ENCODE results near the gene TP63. TPM values are rescaled to one million over a fixed set of nuclear protein-coding genes. Genes with fewer than 3 reads are reported as not detected.
A peak's percentile ranks its signal among the peaks of the same experiment; 100 is the strongest.
"Not testable (repeated sequence)": the region's sequence is repeated elsewhere in the genome, so short reads cannot be mapped to it uniquely, and the experiment has no call there.

TP63 gene
- total RNA-seq, 2 experiments from 2014 or later = 0.58 to 1.1 TPM

DNA sequence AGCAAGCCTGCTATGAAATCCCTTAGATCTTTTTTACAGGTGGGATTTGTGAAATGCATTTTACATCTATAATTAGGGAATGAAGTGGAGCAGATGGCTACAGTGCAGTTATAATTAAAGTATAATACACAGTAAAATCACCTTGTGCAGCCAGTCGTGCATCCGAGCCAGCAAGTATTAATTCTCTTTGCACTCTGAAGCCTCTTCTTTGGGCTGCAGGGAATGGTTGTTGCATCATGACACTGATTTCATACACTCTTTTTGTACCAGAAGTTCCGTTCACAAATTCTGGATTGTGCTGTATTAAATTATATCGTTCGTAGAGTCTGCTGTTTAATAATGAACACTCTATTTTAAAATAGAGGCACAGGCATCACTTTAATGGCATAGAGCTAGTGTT is 28.7 kb upstream of the TP63 start:
- Mint-ChIP-seq H3K36me3 (peaks cover 6% of the 10 kb centered on the region), H3K9me3 (ENCODE audit: low read depth) (no peaks in the 10 kb centered on the region), H3K4me3 (no peak overlapping the region), H3K27me3 (no peaks in the 10 kb centered on the region), H3K27ac (no peak overlapping the region), H3K4me1 (no peaks in the 10 kb centered on the region)
- CTCF ChIA-PET = interaction anchor here (0.6 to 1.5 kb wide), 2 partner anchors 95 to 139 kb away, joined by 3 read pairs; no protein-coding TSS in a partner anchor
- ATAC-seq (no peak), DNase-seq (no peak)

DNA sequence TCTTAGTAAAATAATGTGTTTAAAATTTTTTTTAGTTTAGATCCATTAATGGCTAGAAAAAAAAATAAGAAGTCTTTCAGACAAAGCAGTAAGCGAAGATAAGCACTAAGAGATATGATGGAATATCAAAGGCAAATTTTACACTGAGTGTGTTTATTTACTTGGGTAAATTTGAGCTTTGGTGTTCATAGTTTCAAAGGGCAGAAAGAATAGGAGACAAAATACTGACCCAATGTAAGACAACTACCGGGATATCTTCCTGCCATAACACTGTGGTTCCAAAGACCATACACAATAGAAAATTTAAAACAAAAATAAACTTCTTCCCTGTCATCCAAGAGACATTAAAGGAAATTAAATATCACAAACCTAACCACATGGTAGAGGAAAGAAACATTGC is 25.5 kb upstream of the TP63 start:
- H3K9me3 Mint-ChIP-seq (ENCODE audit: low read depth) = no peaks in the 10 kb centered on the region
- H3K4me1 Mint-ChIP-seq = no peaks in the 10 kb centered on the region
- H3K27ac Mint-ChIP-seq = no peak overlapping the region
- CTCF ChIA-PET = no interaction called here
- no peak overlapping the region for H3K4me3 Mint-ChIP-seq
- no peaks in the 10 kb centered on the region for H3K27me3 Mint-ChIP-seq
- ATAC-seq (no peak), DNase-seq (no peak)
- H3K36me3 Mint-ChIP-seq = peaks cover 6% of the 10 kb centered on the region

GRCh38 chr3:189606774-189607173 is 24.4 kb upstream of the TP63 start:
- DNase-seq = no peak
- H3K36me3 Mint-ChIP-seq = peaks cover 6% of the 10 kb centered on the region
- no peak overlapping the region for H3K27ac Mint-ChIP-seq
- no peaks in the 10 kb centered on the region for H3K27me3 Mint-ChIP-seq
- peaks cover under 1% of the 10 kb centered on the region for H3K9me3 Mint-ChIP-seq (ENCODE audit: low read depth)
- no peak for ATAC-seq
- no peaks in the 10 kb centered on the region for H3K4me1 Mint-ChIP-seq
- CTCF ChIA-PET = no interaction called here
- no peak overlapping the region for H3K4me3 Mint-ChIP-seq

GRCh38 chr3:189612641-189613040 is 18.5 kb upstream of the TP63 start:
- ATAC-seq, H3K27me3 Mint-ChIP-seq, H3K36me3 Mint-ChIP-seq: not testable (repeated sequence)

GRCh38 chr3:189613122-189613521 is 18.1 kb upstream of the TP63 start:
- no peaks in the 10 kb centered on the region for H3K27me3 Mint-ChIP-seq
- H3K9me3 Mint-ChIP-seq (ENCODE audit: low read depth) = peaks cover 3% of the 10 kb centered on the region
- CTCF ChIA-PET = no interaction called here
- ATAC-seq = no peak
- no peak overlapping the region for H3K27ac Mint-ChIP-seq
- H3K36me3 Mint-ChIP-seq = no peaks in the 10 kb centered on the region
- H3K4me3 Mint-ChIP-seq = no peak overlapping the region
- H3K4me1 Mint-ChIP-seq = no peaks in the 10 kb centered on the region
- no peak for DNase-seq

More at GRCh38 chr3:189612641-189613040, 18.5 kb upstream of the TP63 start:
- H3K9me3 Mint-ChIP-seq (ENCODE audit: low read depth); CTCF ChIA-PET; H3K4me3 Mint-ChIP-seq; H3K27ac Mint-ChIP-seq; H3K4me1 Mint-ChIP-seq; DNase-seq: not testable (repeated sequence)

DNA sequence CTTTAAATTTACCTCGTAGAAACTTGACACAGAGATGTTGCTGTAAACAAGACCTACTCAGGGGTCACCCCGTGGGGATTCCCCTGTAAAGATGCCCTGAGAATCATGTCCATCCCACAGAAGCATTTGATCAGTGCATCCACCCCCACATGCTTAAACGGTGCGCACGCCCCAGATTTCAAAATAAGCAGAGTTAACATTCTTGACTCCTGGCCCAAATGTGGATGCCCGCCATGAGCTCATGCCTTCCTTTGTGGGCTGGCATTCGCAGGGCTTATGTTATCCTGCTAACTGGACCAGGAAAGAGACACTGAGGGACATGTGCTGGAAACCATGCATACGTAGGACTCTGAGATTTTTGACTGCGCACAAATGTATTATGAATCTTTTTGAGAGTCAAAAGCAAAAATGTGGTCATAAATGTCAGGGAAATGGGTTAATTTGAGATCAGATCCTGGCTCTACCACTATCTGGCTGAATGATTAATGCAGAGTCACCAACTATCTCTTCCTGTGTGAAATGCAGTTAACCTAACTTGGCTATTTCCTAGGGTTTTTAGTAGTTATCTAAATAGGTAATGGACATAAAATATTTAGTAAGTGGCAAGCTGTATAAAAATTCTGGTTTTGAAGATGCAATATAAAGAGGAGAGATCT is 9.1 kb upstream of the TP63 start:
- Mint-ChIP-seq H3K9me3 (ENCODE audit: low read depth) (no peaks in the 10 kb centered on the region), H3K27ac (no peak overlapping the region), H3K4me1 (peaks cover 21% of the 10 kb centered on the region), H3K36me3 (no peaks in the 10 kb centered on the region), H3K4me3 (no peak overlapping the region), H3K27me3 (no peaks in the 10 kb centered on the region)
- no peak for DNase-seq
- no peak for ATAC-seq
- CTCF ChIA-PET = no interaction called here

DNA sequence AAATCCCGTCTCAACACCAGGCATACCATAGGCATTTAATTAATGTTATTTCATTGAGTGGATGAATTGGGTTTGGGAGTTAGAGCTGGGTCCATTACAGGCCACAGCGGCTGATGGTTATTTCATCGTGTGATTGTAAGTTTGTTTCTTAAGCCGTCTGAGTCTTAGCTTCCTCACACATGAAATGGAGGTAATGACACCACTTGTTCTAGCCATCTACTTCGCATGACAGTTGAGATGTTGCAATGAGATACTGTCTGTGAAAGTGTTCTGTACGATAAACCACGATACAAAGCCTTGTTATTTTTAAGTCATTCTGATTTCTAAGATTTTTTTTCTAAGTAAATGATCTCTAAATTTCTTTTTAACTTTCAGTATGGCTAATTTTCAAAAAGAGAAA is 8.6 kb upstream of the TP63 start:
- peaks cover 21% of the 10 kb centered on the region for H3K4me1 Mint-ChIP-seq
- no peak overlapping the region for H3K4me3 Mint-ChIP-seq
- CTCF ChIA-PET = no interaction called here
- H3K27me3 Mint-ChIP-seq = no peaks in the 10 kb centered on the region
- no peak for DNase-seq
- no peaks in the 10 kb centered on the region for H3K9me3 Mint-ChIP-seq (ENCODE audit: low read depth)
- H3K27ac Mint-ChIP-seq = no peak overlapping the region
- H3K36me3 Mint-ChIP-seq = no peaks in the 10 kb centered on the region
- ATAC-seq = no peak

- Mint-ChIP-seq H3K27ac (no peak overlapping the region), H3K4me1 (peaks cover 21% of the 10 kb centered on the region), H3K9me3 (ENCODE audit: low read depth) (no peaks in the 10 kb centered on the region), H3K4me3 (no peak overlapping the region), H3K27me3 (no peaks in the 10 kb centered on the region), H3K36me3 (no peaks in the 10 kb centered on the region)
- no peak for DNase-seq
- CTCF ChIA-PET = no interaction called here
- ATAC-seq = no peak
Measured at GRCh38 chr3:189624130-189624529, 7.1 kb upstream of the TP63 start.

- H3K4me1 Mint-ChIP-seq = peaks cover 27% of the 10 kb centered on the region
- CTCF ChIA-PET = no interaction called here
- H3K27me3 Mint-ChIP-seq = no peaks in the 10 kb centered on the region
- no peaks in the 10 kb centered on the region for H3K36me3 Mint-ChIP-seq
- ATAC-seq = no peak
- no peak overlapping the region for H3K27ac Mint-ChIP-seq
- H3K9me3 Mint-ChIP-seq (ENCODE audit: low read depth) = no peaks in the 10 kb centered on the region
- H3K4me3 Mint-ChIP-seq = no peak overlapping the region
- no peak for DNase-seq
Measured at GRCh38 chr3:189625071-189625470, 6.1 kb upstream of the TP63 start.

DNA sequence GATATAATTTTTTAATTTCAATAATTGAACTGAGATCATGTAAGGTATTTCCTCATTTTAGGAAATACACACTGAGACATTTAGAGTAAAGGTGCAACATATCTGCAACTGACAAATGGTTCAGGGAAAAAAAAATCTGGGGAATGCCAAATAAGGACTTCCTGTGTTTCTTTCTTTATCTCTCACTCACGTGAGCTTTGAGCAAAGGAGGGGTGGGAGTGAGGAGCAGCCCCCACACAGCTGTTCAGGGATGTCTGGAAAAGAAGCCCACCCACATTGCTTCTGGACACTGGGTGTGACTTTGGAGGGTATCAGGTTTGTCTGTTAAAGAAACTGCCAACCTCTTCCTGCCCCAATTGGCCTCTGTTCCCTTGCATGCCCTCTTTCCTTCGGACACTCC is 5.6 kb upstream of the TP63 start:
- peaks cover 30% of the 10 kb centered on the region for H3K4me1 Mint-ChIP-seq
- no peaks in the 10 kb centered on the region for H3K27me3 Mint-ChIP-seq
- H3K36me3 Mint-ChIP-seq = no peaks in the 10 kb centered on the region
- no peak overlapping the region for H3K27ac Mint-ChIP-seq
- no peak overlapping the region for H3K4me3 Mint-ChIP-seq
- no peak for DNase-seq
- ATAC-seq = no peak
- CTCF ChIA-PET = interaction anchor here (0.6 to 0.8 kb wide), 2 partner anchors 50 to 1455 kb away, joined by 3 to 5 read pairs; no protein-coding TSS in a partner anchor
- no peaks in the 10 kb centered on the region for H3K9me3 Mint-ChIP-seq (ENCODE audit: low read depth)

DNA sequence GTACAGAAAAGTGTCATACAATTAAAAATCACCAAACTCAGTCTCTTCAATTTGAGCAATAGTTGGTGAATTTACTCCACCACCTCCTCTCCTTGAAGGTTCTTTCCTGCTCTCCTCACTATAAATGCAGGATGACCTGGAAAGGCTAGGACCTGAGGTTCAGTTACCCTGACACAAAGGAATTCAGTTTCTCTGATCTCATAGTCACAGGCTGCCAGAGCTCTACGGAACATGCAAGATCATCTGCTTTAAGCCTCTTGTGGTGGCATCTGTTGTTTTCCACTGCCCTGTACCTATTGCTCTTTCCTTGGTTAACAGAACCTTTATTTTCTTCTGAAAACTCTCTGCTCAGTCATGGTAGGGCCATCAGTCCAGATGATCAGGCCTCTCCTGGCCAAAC is 4.9 kb upstream of the TP63 start:
- no peak for ATAC-seq
- no peak for DNase-seq
- no peaks in the 10 kb centered on the region for H3K9me3 Mint-ChIP-seq (ENCODE audit: low read depth)
- H3K36me3 Mint-ChIP-seq = no peaks in the 10 kb centered on the region
- CTCF ChIA-PET = interaction anchor here (0.8 kb wide), 1 partner anchor 50 kb away, joined by 3 read pairs; no protein-coding TSS in a partner anchor
- H3K27ac Mint-ChIP-seq = no peak overlapping the region
- no peak overlapping the region for H3K4me3 Mint-ChIP-seq
- no peaks in the 10 kb centered on the region for H3K27me3 Mint-ChIP-seq
- peaks cover 38% of the 10 kb centered on the region for H3K4me1 Mint-ChIP-seq

DNA sequence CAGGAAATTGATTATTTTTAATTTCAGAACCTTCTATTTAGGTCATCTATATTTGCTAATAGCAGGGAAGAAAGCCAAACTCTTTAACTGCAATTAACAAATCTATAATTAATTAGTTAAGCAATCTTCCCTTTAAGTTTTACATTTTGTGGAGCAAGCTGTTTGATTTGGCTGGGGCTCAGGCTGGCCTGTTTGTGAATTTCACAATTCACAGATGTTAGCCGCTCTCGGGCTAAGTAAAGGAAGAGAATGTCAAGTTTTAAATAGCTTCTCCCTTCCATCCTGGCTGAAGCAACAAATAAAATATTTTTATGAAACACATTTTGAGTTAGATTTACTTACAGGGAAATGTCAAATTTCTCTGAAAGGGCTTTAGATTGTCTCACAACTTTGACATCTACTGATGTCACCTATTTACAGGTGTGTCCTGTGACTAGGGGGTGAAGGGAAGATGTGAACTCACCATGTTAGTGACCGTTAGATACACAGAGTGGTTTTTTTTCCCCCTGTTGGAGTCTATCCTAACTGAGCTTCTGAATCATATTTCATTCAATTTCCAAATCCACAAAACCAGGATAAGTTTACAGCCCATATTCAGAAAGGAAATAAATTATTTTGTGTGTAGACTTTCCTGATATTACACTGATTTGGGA is 1.3 kb upstream of the TP63 start:
- CTCF ChIA-PET = interaction anchor here (0.8 to 1.4 kb wide), 2 partner anchors 13 to 297 kb away, joined by 3 to 4 read pairs; no protein-coding TSS in a partner anchor
- H3K27me3 Mint-ChIP-seq = no peaks in the 10 kb centered on the region
- H3K36me3 Mint-ChIP-seq = no peaks in the 10 kb centered on the region
- H3K4me3 Mint-ChIP-seq = peak overlapping the region; percentile 34
- DNase-seq (no peak), ATAC-seq (no peak)
- H3K9me3 Mint-ChIP-seq (ENCODE audit: low read depth) = no peaks in the 10 kb centered on the region
- no peak overlapping the region for H3K27ac Mint-ChIP-seq
- H3K4me1 Mint-ChIP-seq = peaks cover 36% of the 10 kb centered on the region

GRCh38 chr3:189630767-189631372 is 319 bp upstream of the TP63 start:
- Mint-ChIP-seq H3K9me3 (ENCODE audit: low read depth) (no peaks in the 10 kb centered on the region), H3K36me3 (no peaks in the 10 kb centered on the region), H3K27me3 (no peaks in the 10 kb centered on the region), H3K4me3 (peak overlapping the region; percentile 5), H3K27ac (peak overlapping the region; percentile 58), H3K4me1 (peaks cover 29% of the 10 kb centered on the region)
- ATAC-seq = no peak
- no peak for DNase-seq
- CTCF ChIA-PET = interaction anchor here (1.4 kb wide), 2 partner anchors 12 to 22 kb away, joined by 4 to 5 read pairs; no protein-coding TSS in a partner anchor

DNA sequence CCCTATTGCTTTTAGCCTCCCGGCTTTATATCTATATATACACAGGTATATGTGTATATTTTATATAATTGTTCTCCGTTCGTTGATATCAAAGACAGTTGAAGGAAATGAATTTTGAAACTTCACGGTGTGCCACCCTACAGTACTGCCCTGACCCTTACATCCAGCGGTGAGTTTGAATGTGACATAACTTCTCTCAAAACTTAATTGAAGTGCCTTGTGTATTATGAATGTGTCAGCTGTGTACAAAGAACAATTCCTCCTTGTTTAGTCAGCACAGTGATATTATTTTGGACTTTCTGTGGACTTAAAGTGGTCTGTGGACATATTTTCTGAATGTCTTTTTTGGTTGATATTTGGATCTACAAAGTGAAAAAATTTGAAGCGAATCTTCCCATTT is 220 bp downstream of the TP63 start:
- no peaks in the 10 kb centered on the region for H3K9me3 Mint-ChIP-seq (ENCODE audit: low read depth)
- DNase-seq = no peak
- no peaks in the 10 kb centered on the region for H3K27me3 Mint-ChIP-seq
- no peak for ATAC-seq
- CTCF ChIA-PET = interaction anchor here (1.4 kb wide), 1 partner anchor 21 kb away, joined by 5 read pairs; no protein-coding TSS in a partner anchor
- peaks cover 25% of the 10 kb centered on the region for H3K4me1 Mint-ChIP-seq
- H3K27ac Mint-ChIP-seq = no peak overlapping the region
- H3K36me3 Mint-ChIP-seq = no peaks in the 10 kb centered on the region
- no peak overlapping the region for H3K4me3 Mint-ChIP-seq
